T-helper 17 cell (primary cell): Measurements from ENCODE around the gene INTS2. TPM values are rescaled to one million over a fixed set of nuclear protein-coding genes. Genes with fewer than 3 reads are reported as not detected.
"Not testable (repeated sequence)": the region's sequence is repeated elsewhere in the genome, so short reads cannot be mapped to it uniquely, and the experiment has no call there.

ENCODE experiments used
- ATAC-seq: fragments of 150-1000 bp; cut with Tn5 transposase; 2 replicates; pipeline ENCODE4 v1.10.0; 2021; ENCODE audit warnings: mild to moderate bottlenecking, moderate library complexity
- DNase-seq, 3 donors: peaks; one replicate each; pipeline versions ENCODE4 v3.0.0 to v3.0.0-alpha.2; 2020 to 2021
- H3K9me3 ChIP-seq: one replicate; pipeline ENCODE4 v1.7.0; 2013; ENCODE audit warnings: low read length, mild to moderate bottlenecking; ENCODE audit not compliant: control insufficient read depth, poor library complexity, severe bottlenecking
- H3K27ac Mint-ChIP-seq: one replicate; pipeline ENCODE4 v1.8.0; 2022; ENCODE audit warnings: mild to moderate bottlenecking, moderate library complexity, mixed read lengths
- H3K27me3 Mint-ChIP-seq: one replicate; pipeline ENCODE4 v1.8.0; 2022; ENCODE audit warnings: mixed read lengths
- H3K36me3 Mint-ChIP-seq: one replicate; pipeline ENCODE4 v1.8.0; 2022; ENCODE audit warnings: low read depth, mixed read lengths
- H3K4me1 Mint-ChIP-seq: one replicate; pipeline ENCODE4 v1.8.0; 2022; ENCODE audit warnings: mild to moderate bottlenecking, mixed read lengths
- H3K4me3 Mint-ChIP-seq: one replicate; pipeline ENCODE4 v1.8.0; 2022; ENCODE audit warnings: mild to moderate bottlenecking, moderate library complexity, mixed read lengths
- total RNA-seq, 4 donors: library from RNA in 2 of 4; stranded (reverse) in 2 of 4; gene quantifications; one replicate each; pipeline ENCODE4 v1.2.3 and lab custom pipeline; 2022 to 2026

INTS2 gene
- total RNA-seq, 2 donors from 2014 or later = 9.5 to 11.4 TPM

GRCh38 chr17:61821655-61822054 is 106.1 kb downstream of the INTS2 start:
- no peak for ATAC-seq
- Mint-ChIP-seq H3K4me1 (no peaks in the 10 kb centered on the region), H3K36me3 (peaks cover 2% of the 10 kb centered on the region)

GRCh38 chr17:61819265-61819664 is 108.5 kb downstream of the INTS2 start:
- not testable (repeated sequence) for H3K27ac Mint-ChIP-seq, H3K36me3 Mint-ChIP-seq, H3K4me3 Mint-ChIP-seq, H3K27me3 Mint-ChIP-seq, DNase-seq, ATAC-seq, H3K9me3 ChIP-seq, H3K4me1 Mint-ChIP-seq

More at GRCh38 chr17:61821655-61822054, 106.1 kb downstream of the INTS2 start:
- Mint-ChIP-seq H3K27me3 (no peaks in the 10 kb centered on the region), H3K27ac (no peak overlapping the region), H3K4me3 (no peak overlapping the region)
- no peak for DNase-seq
- H3K9me3 ChIP-seq = no peaks in the 10 kb centered on the region

GRCh38 chr17:61818225-61818624 is 109.6 kb downstream of the INTS2 start:
- ATAC-seq = no peak
- Mint-ChIP-seq H3K4me1 (no peaks in the 10 kb centered on the region), H3K4me3 (no peak overlapping the region), H3K27me3 (no peaks in the 10 kb centered on the region), H3K36me3 (peaks cover under 1% of the 10 kb centered on the region), H3K27ac (no peak overlapping the region)
- DNase-seq = no peak
- no peaks in the 10 kb centered on the region for H3K9me3 ChIP-seq

GRCh38 chr17:61817452-61817851 is 110.3 kb downstream of the INTS2 start:
- Mint-ChIP-seq H3K27ac (no peak overlapping the region), H3K36me3 (no peaks in the 10 kb centered on the region), H3K27me3 (no peaks in the 10 kb centered on the region), H3K4me3 (no peak overlapping the region), H3K4me1 (no peaks in the 10 kb centered on the region)
- DNase-seq = no peak
- ATAC-seq = no peak
- no peaks in the 10 kb centered on the region for H3K9me3 ChIP-seq

GRCh38 chr17:61816538-61816937 is 111.2 kb downstream of the INTS2 start:
- DNase-seq = no peak
- no peaks in the 10 kb centered on the region for H3K36me3 Mint-ChIP-seq

GRCh38 chr17:61815863-61816503 is 111.8 kb downstream of the INTS2 start:
- H3K9me3 ChIP-seq = no peaks in the 10 kb centered on the region
- no peak for ATAC-seq
- peak overlapping the region; percentile 45 for H3K27ac Mint-ChIP-seq
- H3K36me3 Mint-ChIP-seq = no peaks in the 10 kb centered on the region
- H3K27me3 Mint-ChIP-seq = no peaks in the 10 kb centered on the region
- no peak for DNase-seq
- no peaks in the 10 kb centered on the region for H3K4me1 Mint-ChIP-seq
- no peak overlapping the region for H3K4me3 Mint-ChIP-seq

More at GRCh38 chr17:61816538-61816937, 111.2 kb downstream of the INTS2 start:
- Mint-ChIP-seq H3K27me3 (no peaks in the 10 kb centered on the region), H3K4me3 (no peak overlapping the region), H3K27ac (peak overlapping the region; percentile 45), H3K4me1 (no peaks in the 10 kb centered on the region)
- no peaks in the 10 kb centered on the region for H3K9me3 ChIP-seq
- ATAC-seq = no peak

Other genes with a start within 250 kb of the INTS2 start
- 1 to 10 TPM; 1.5 to 2.3 TPM for gene BRIP1, start 64.5 kb downstream of the INTS2 start, total RNA-seq
- 10 to 100 TPM; 76.5 to 98.3 TPM for gene MED13, start 137.3 kb upstream of the INTS2 start, total RNA-seq